BJ (cell line): ENCODE data around the gene CCDC63. TPM values are rescaled to one million over a fixed set of nuclear protein-coding genes. Genes with fewer than 3 reads are reported as not detected.

Experiments used
- CTCF ChIA-PET: fragments of 350-600 bp; formaldehyde crosslinking; extraction: SDS; loops from one replicate; lab custom pipeline; 2021; ENCODE audit warnings: antibody characterized with exemption, inconsistent platforms; lab: Yijun Ruan, JAX
- POLR2A ChIA-PET: fragments of 300-600 bp; sonication (Branson Sonifier 250); formaldehyde crosslinking; extraction: SDS; loops from one replicate; lab custom pipeline; 2021; ENCODE audit warnings: antibody characterized with exemption; lab: Charles Lee
- DNase-seq: peaks from one replicate; pipeline ENCODE4 v3.0.0-alpha.2; 2011; ENCODE audit warnings: low read depth
- H3K27me3 ChIP-seq: 2 replicates; pipeline ENCODE4 v1.6.0; 2011; ENCODE audit warnings: low read length; ENCODE audit not compliant: control insufficient read depth, insufficient read depth
- H3K36me3 ChIP-seq: 2 replicates; pipeline ENCODE4 v1.5.1; 2011; ENCODE audit warnings: low read length; ENCODE audit not compliant: control insufficient read depth, insufficient read depth
- H3K4me3 ChIP-seq: 2 replicates; pipeline ENCODE4 v1.5.1; 2011; ENCODE audit warnings: low read depth, mild to moderate bottlenecking, control low read depth, low read length
- CTCF ChIP-seq: IDR thresholded peaks from 2 replicates; pipeline ENCODE4 v1.5.1; 2011; ENCODE audit warnings: low read depth, mild to moderate bottlenecking, control low read depth, inconsistent platforms, low read length, moderate library complexity; ENCODE audit not compliant: insufficient read depth
- polyA plus RNA-seq: library from polyadenylated mRNA; depleted of rRNA; stranded (reverse); fragments of >200 nt; gene quantifications from 2 replicates; pipeline ENCODE4 v1.2.3, GENCODE V29; 2011

Gene CCDC63
- polyA plus RNA-seq, 1 experiment = not detected

GRCh38 chr12:110848314-110848923, 1.6 kb downstream of the CCDC63 start:
- Histone ChIP-seq H3K4me3 (no peak overlapping the region), H3K36me3 (no peaks in the 10 kb centered on the region), H3K27me3 (peaks cover 3% of the 10 kb centered on the region)
- no peak for DNase-seq
- POLR2A ChIA-PET = no interaction called here
- CTCF ChIA-PET = interaction anchor here (2.6 kb wide), 1 partner anchor 22 kb away, joined by 10 read pairs; no protein-coding TSS in a partner anchor
- TF ChIP-seq CTCF = no peak

GRCh38 chr12:110849221-110849620, 2.4 kb downstream of the CCDC63 start:
- Histone ChIP-seq H3K4me3 (no peak overlapping the region), H3K27me3 (peaks cover 3% of the 10 kb centered on the region), H3K36me3 (no peaks in the 10 kb centered on the region)
- no peak for TF ChIP-seq CTCF
- DNase-seq = no peak
- POLR2A ChIA-PET = no interaction called here
- CTCF ChIA-PET = interaction anchor here (2.6 kb wide), 1 partner anchor 23 kb away, joined by 10 read pairs; no protein-coding TSS in a partner anchor

GRCh38 chr12:110849748-110850403, 3.1 kb downstream of the CCDC63 start:
- H3K4me3 ChIP-seq = no peak overlapping the region
- peaks cover 3% of the 10 kb centered on the region for H3K27me3 ChIP-seq
- no peak for DNase-seq
- POLR2A ChIA-PET = no interaction called here
- CTCF ChIA-PET = interaction anchor here (2.6 kb wide), 1 partner anchor 23 kb away, joined by 10 read pairs; no protein-coding TSS in a partner anchor
- no peaks in the 10 kb centered on the region for H3K36me3 ChIP-seq
- no peak for TF ChIP-seq CTCF

GRCh38 chr12:110850762-110851161, 4.0 kb downstream of the CCDC63 start:
- no peak for TF ChIP-seq CTCF
- ChIA-PET POLR2A (no interaction called here), CTCF (no interaction called here)
- DNase-seq = no peak
- Histone ChIP-seq H3K36me3 (no peaks in the 10 kb centered on the region), H3K4me3 (no peak overlapping the region), H3K27me3 (peaks cover 3% of the 10 kb centered on the region)

GRCh38 chr12:110853836-110854235, 7.0 kb downstream of the CCDC63 start:
- H3K4me3 ChIP-seq = no peak overlapping the region
- DNase-seq = no peak
- ChIA-PET POLR2A (no interaction called here), CTCF (no interaction called here)
- peaks cover 2% of the 10 kb centered on the region; the same call in 1 of the 2 replicates for H3K27me3 ChIP-seq
- H3K36me3 ChIP-seq = no peaks in the 10 kb centered on the region
- TF ChIP-seq CTCF = no peak
